HT-29 (cell line): ENCODE data around the gene PSME1. TPM values are rescaled to one million over a fixed set of nuclear protein-coding genes. Genes with fewer than 3 reads are reported as not detected.

ENCODE experiments used
- DNase-seq: peaks from one replicate; pipeline ENCODE4 v3.0.0-alpha.2; 2015; ENCODE audit warnings: low spot score
- total RNA-seq: library from RNA; depleted of rRNA; stranded (reverse); fragments of >200 nt; shearing (Covaris generic); gene quantifications from 2 replicates; pipeline ENCODE4 v1.2.3, GENCODE V29; 2014; rRNA removed

The PSME1 gene
- 164 and 172 TPM in 2 replicates for total RNA-seq

DNA sequence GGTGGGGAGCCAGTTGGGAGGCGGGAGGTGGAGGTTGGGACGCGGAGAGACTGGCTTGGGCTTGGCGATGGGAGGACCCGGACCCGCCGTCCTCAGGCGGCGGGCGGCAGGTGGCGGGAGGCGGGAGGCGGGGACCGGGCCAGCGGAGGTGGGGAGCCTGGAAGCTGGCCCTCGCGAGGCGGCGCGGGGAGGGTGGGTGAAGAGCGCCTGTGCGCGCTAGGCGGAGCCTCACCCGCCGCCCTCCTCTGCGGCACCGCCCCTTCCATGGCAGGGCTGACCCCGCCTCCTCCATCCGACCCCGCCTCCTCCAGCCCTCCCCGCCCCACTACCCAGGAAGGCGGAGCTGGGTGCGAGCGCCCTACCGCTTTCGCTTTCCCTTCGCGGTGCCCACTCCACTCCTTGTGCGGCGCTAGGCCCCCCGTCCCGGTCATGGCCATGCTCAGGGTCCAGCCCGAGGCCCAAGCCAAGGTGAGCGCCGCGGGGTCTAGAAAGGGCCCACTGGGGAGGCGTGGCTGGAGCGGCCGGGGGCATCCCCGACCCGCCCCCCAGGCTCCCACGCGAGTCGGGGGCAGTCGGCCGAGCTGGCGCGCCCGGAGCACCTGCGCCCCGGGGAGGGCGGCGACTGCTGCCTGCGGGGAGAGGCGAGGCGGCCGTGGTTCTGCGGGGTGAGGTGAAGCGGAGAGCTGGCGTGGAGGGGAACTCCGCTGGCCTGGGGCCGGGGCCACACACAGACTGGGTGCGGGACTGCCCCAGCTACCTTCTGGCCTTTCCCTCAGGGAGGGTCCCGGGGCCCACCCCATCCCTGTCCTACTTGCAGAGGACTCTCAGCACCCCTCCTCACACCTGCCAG, at the start of gene PSME1:
TSS of gene PSME1 (plus strand) at position 361 of the 850 bp plus-strand sequence. CDS start at position 430, 69 bp downstream.
- DNase-seq, result peak; percentile 82

DNA sequence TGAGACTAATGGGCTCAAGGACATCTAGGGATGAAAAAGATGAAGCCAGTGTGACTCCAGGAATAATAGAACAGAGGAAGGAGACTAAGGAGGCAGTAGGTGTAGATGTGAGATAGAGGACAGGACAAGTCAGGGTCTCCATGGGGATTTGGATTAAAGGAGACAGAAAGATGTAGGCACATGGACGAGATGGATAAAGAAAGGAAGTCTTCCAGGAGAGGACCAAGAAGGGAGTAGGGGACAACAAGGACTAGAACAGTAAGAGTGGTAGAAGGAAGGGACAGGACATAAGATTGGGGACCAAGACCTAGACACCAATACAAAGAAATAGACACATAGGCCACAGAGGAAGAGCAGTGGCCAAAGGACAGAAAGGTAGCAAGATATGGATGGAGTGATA, 49.0 kb upstream of the PSME1 start:
- DNase-seq, result no peak

- DNase-seq, result no peak
Measured at GRCh38 chr14:24088095-24088494, 47.9 kb upstream of the PSME1 start.

DNA sequence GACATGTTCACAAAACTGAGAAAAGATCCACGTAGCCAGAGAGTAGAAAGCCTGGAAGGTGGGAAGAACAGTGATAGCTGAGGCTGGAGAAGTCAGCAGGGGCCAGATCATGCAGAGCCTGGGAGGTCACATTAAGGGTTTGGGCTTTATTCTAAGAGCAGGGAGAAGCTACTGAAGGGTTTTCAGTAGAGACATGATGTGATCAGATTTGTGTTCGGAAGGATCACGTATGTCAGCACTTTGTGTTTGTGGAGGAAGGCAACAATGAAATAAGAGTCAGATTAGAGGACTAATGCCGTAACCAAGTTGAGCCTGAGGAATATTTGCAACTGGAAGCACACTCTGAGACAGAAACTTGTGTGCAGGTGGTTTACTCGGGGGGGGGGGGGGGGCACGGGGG, 46.1 kb upstream of the PSME1 start:
- no peak for DNase-seq

GRCh38 chr14:24092110-24092504, 43.9 kb upstream of the PSME1 start:
- no peak for DNase-seq

GRCh38 chr14:24092505-24093206, 43.3 kb upstream of the PSME1 start:
- no peak for DNase-seq

DNA sequence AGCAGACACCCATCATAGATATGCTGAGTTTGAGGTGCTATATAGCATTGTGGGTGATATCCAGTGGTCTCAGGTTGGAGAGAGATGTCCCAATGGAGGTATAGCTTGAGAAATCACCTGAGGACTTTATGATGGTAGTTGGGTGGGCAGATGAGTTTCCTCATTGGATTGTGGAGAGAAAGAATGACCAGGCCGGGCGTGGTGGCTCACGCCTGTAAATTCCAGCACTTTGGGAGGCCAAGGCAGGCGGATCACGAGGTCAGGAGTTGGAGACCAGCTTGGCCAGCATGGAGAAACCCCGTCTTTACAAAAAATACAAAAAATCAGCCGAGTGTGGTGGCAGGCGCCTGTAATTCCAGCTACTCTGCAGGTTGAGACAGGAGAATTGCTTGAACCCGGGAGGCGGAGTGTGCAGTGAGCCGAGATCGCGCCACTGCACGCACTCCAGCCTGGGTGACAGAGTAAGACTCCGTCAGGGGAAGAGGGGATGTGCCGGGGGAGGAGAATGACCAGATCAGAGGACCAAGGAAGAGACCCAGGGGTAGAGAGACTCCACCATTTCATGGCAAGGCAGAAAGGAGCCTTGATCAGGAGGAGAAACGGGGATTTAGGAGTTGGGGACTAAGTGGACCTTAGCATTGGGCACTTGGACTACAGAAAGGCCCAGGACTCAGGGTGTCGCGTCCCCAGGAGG, 42.6 kb upstream of the PSME1 start:
- no peak for DNase-seq

DNA sequence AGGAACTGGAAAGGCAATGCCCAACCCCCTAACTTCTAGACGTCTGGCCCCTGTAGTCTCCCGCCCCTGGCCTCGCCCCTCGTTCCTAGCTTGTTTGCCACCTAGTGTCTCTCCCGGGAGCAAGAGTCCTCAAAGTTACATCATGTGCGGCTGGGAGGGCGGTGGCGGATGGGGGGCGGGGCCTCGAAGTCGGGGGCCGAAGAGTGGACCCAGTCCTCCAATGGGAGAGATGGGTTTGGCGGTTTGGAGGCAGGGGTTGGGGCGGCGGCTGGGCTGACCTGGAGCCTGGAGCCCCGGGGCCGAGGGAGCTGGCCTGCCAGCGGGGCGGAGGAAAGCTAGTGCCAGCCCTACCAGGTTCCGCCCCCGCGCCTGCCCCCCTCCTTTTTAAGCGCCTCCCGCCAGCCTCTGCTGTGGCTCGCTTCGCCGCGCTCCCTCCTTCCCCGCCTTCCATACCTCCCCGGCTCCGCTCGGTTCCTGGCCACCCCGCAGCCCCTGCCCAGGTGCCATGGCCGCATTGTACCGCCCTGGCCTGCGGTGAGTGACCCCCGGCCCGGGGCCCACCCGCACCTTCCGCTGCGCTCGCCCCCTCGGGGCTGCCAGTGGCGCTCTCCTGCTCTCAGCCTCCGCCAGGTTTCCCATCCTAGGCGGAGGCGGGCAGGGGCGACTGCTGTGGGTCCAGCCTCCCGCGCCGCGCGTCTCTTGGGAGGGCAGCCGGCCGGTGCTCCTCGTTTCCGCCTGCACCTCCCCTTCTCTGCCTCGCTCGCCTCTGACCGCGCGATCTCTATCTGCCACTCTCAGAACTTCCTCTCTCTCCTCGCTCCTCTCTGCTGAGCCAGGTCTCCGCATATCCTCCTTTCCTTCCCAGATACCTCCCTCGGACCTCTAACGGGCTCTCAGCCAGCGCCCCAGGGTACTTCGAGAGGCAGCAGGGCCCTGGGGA, 41.8 kb upstream of the PSME1 start, which contains the start of gene PCK2:
TSS of gene PCK2 (plus strand) at position 411 of the 940 bp plus-strand sequence. CDS start at position 506, 95 bp downstream.
- DNase-seq, result peak; percentile 77

DNA sequence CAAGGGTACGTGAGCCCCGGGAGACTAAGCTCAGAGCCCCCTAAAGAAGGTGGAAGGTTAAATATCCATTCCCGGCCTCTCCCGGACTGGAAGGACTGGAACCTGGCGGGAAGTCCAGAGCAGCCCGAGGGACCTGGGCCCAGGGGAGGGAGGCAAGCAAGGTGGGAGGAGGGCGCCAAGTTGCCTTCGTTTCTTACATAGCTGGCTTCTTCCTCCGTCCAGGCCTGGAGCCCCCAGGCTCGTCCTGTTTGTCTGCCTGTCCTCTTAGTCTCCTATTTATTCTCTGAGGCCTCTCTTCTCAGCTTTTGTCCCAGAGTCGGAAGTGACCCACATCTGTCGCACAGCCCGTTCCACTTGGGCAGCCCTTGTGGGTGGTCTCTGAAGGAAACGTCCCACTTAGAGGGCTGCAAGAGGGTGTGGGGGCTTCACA, 41.1 kb upstream of the PSME1 start:
- DNase-seq, result no peak

DNA sequence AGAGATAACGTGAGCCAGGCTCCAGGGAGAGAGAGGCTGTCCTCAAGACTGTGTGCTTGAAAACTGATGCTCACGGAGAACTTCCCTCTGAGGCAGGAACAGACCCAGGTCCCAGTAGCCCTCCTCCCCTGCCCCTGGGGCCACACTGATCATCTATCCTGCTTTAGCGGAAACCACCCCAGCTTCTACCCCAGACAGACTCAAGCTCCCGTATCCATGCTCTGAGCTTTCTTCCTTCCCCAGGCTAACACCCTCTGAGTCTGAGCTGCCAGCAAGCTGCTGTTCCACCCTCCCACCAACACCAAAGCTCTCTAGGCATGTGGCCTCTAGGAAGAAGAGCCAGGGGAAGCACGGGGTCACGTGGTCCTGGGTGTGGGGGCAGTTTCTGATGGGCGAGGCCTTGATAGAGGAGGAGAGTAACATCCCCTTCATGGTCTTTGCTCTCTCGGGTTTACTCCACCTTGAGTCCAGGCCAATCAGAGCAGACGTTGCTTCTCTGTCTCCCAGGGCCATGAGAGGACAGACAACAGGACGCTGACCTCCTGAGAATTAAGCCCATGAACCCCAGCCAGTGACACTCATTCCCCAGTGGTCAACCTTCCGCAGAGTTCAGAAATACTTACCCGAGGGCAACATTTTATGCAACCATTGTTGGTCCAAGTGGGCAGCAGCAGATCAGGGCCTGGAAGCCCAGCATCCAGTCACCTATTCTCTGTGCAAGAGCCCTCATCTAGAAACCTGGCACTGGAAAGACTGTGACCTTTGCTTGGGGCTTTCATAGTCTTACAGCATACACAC, 40.5 kb upstream of the PSME1 start:
- peak; percentile 31 for DNase-seq

DNA sequence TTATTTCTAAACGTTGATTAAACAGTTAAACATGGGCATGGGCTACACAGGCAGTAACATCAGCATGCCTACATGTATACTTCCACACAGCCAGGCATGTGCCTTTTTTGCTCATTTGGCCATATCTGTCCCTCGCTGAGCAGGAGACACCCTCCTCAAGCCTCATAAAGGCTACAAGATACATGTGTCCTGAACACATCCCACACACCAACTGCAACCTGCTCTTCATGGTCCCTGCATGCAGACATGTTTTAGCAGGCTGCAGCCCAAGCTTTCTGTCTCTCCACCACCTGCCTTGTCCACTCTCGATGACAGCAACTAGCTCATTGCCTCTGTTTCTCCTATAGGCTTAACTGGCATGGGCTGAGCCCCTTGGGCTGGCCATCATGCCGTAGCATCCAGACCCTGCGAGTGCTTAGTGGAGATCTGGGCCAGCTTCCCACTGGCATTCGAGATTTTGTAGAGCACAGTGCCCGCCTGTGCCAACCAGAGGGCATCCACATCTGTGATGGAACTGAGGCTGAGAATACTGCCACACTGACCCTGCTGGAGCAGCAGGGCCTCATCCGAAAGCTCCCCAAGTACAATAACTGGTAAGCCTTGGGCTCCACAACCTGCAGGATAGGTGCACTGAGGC, 39.3 kb upstream of the PSME1 start:
- no peak for DNase-seq

DNA sequence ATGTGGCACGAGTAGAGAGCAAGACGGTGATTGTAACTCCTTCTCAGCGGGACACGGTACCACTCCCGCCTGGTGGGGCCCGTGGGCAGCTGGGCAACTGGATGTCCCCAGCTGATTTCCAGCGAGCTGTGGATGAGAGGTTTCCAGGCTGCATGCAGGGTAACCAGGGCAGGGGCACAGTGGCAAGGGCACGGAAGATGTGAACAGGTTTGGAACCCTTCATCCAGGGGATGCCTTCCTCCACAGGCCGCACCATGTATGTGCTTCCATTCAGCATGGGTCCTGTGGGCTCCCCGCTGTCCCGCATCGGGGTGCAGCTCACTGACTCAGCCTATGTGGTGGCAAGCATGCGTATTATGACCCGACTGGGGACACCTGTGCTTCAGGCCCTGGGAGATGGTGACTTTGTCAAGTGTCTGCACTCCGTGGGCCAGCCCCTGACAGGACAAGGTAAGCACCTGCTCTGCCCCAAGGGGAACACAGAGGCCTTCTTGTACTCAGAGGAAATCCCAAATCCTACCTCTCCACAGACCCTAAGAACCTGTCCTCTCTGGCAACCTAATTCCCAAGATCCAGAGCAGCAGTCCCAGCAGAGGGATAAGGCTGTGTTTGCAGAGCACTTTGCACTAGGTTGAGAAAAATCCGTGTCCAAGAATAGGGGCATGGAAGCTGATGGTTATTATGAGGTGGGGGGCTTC, 37.6 kb upstream of the PSME1 start:
- no peak for DNase-seq

- DNase-seq, result no peak
Measured at GRCh38 chr14:24098927-24099813, 36.8 kb upstream of the PSME1 start.

GRCh38 chr14:24100197-24100981, 35.6 kb upstream of the PSME1 start:
- DNase-seq, result no peak

DNA sequence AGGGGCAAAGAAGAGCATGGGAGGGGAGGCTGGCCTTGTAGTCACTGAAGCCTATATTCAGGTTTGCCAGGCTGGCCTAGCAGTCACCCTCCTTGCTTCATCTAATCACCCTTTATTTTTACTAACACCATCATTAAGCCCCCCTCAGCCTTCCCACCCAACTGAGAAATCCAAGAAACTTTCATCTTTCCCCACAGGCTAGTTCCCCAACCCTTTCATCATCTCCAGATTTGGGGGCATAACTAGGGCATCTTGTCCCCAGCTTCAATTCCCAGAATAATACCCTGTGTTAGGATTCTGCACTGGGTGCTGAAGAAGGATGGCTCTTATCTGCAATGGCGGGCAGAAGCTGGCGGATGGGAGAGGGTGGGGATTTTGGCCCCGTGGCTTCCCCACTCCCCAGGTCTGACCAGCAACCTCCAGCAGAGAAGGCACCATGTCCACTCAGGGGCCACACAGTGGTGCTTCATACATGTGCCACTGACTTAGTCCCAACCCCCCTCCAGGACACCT, 35.0 kb upstream of the PSME1 start:
- DNase-seq, result no peak

- no peak for DNase-seq
Measured at GRCh38 chr14:24102357-24103048, 33.5 kb upstream of the PSME1 start.
